Endothelial cell of umbilical vein (primary cell): ENCODE measurements around the gene KDM5C. TPM values are rescaled to one million over a fixed set of nuclear protein-coding genes. Genes with fewer than 3 reads are reported as not detected.

Experiments
- BruUV-seq: library from RNA; stranded (reverse); fragments of 400-500 nt; replicated peaks from 2 replicates; lab custom pipeline; 2021; lab: Mats Ljungman, UMichigan
- CTCF ChIA-PET: fragments of 300-600, 350-600 bp; sonication (Branson Sonifier 250); formaldehyde crosslinking; loops from one replicate; lab custom pipeline; 2021; ENCODE audit warnings: antibody characterized with exemption, inconsistent platforms; lab: Charles Lee
- POLR2A ChIA-PET: fragments of 300-600, 350-600 bp; sonication (Branson Sonifier 250); formaldehyde crosslinking; loops from one replicate; lab custom pipeline; 2021; ENCODE audit warnings: antibody characterized with exemption, inconsistent platforms; lab: Charles Lee
- DNase-seq: peaks from one replicate; pipeline ENCODE4 v3.0.0-alpha.2; 2011; ENCODE audit warnings: low read depth, low spot score
- FAIRE-seq: peaks from 2 replicates; lab custom pipeline; 2011; peaks lifted over from hg19 to GRCh38; lab: Jason Lieb, UNC
- H2AFZ ChIP-seq: 2 replicates; pipeline ENCODE4 v1.6.0; 2012; ENCODE audit warnings: low read depth, low read length, control low read depth, inconsistent platforms
- H3K27ac ChIP-seq: 2 replicates; pipeline ENCODE4 v1.5.1; 2011; ENCODE audit warnings: low read depth, mild to moderate bottlenecking, control low read depth, low read length, moderate library complexity; ENCODE audit not compliant: insufficient read depth
- H3K27me3 ChIP-seq, 2 experiments: 2 replicates each; pipeline versions ENCODE4 v1.6.0 to v1.6.1; 2011; ENCODE audit warnings: low read length in 2 of 2, mixed read lengths in 1 of 2; ENCODE audit not compliant: control insufficient read depth in 2 of 2, insufficient read depth in 2 of 2
- H3K36me3 ChIP-seq, 2 experiments: 2 replicates in 1 of 2; 3 replicates in 1 of 2; pipeline ENCODE4 v1.5.1; 2011; ENCODE audit warnings: low read length in 2 of 2, mild to moderate bottlenecking in 1 of 2, moderate library complexity in 1 of 2; ENCODE audit not compliant: control insufficient read depth in 2 of 2, insufficient read depth in 2 of 2; ENCODE audit errors: extremely low read depth in 1 of 2
- H3K4me1 ChIP-seq: 3 replicates; pipeline ENCODE4 v1.5.1; 2011; ENCODE audit warnings: mild to moderate bottlenecking, low read length; ENCODE audit not compliant: control insufficient read depth, insufficient read depth; ENCODE audit errors: extremely low read depth
- H3K4me2 ChIP-seq: 2 replicates; pipeline ENCODE4 v1.6.1; 2011; ENCODE audit warnings: low read length, control low read depth, mixed read lengths; ENCODE audit not compliant: insufficient read depth
- H3K4me3 ChIP-seq, 3 experiments: fragments of 200-600 bp in 1 of 3; sonication (generic), shearing (Covaris generic) in 1 of 3; replicated peaks in 1 of 3; 2 replicates each; pipeline ENCODE4 v1.5.1; 2011 to 2016; ENCODE audit warnings: control low read depth in 3 of 3, low read length in 3 of 3, mild to moderate bottlenecking in 2 of 3, inconsistent platforms in 1 of 3, low read depth in 1 of 3, moderate library complexity in 1 of 3; ENCODE audit not compliant: insufficient read depth in 1 of 3
- H3K79me2 ChIP-seq: 2 replicates; pipeline ENCODE4 v1.6.0; 2012; ENCODE audit warnings: low read length, inconsistent platforms; ENCODE audit not compliant: control insufficient read depth, insufficient read depth
- H3K9ac ChIP-seq: replicated peaks from 2 replicates; pipeline ENCODE3; 2011; ENCODE audit warnings: low read length, control low read depth; ENCODE audit not compliant: insufficient read depth; ENCODE audit errors: extremely low read depth
- H3K9me1 ChIP-seq: replicated peaks from 3 replicates; pipeline ENCODE4 v1.6.0; 2011; ENCODE audit warnings: mild to moderate bottlenecking, low read length; ENCODE audit not compliant: control insufficient read depth, insufficient read depth; ENCODE audit errors: extremely low read depth
- H3K9me3 ChIP-seq: replicated peaks from 2 replicates; pipeline ENCODE4 v1.5.1; 2012; ENCODE audit warnings: low read length, inconsistent platforms; ENCODE audit not compliant: control insufficient read depth, insufficient read depth
- H4K20me1 ChIP-seq: replicated peaks from 2 replicates; pipeline ENCODE3; 2011; ENCODE audit warnings: mild to moderate bottlenecking, low read length; ENCODE audit not compliant: control insufficient read depth, insufficient read depth; ENCODE audit errors: extremely low read depth
- EZH2 ChIP-seq: IDR thresholded peaks from 2 replicates; pipeline ENCODE4 v1.6.1; 2012; ENCODE audit warnings: borderline replicate concordance, low read depth, mild to moderate bottlenecking, moderate library complexity, low read length, inconsistent platforms; ENCODE audit not compliant: severe bottlenecking
- FOS ChIP-seq: IDR thresholded peaks from 2 replicates; pipeline ENCODE4 v1.6.1; 2011; ENCODE audit warnings: mild to moderate bottlenecking, low read length, moderate library complexity, borderline replicate concordance; ENCODE audit not compliant: insufficient read depth
- GATA2 ChIP-seq: IDR thresholded peaks from 2 replicates; pipeline ENCODE4 v1.7.0; 2011; ENCODE audit warnings: low read depth, mild to moderate bottlenecking, moderate library complexity, mixed read lengths, low read length; ENCODE audit not compliant: insufficient read length, insufficient read depth
- JUN ChIP-seq: IDR thresholded peaks from 2 replicates; pipeline ENCODE4 v1.6.1; 2011; ENCODE audit warnings: borderline replicate concordance, low read depth; ENCODE audit not compliant: insufficient read length, insufficient read depth
- MYC ChIP-seq: IDR thresholded peaks from one replicate; pipeline ENCODE4 v1.6.1; 2011; ENCODE audit warnings: mild to moderate bottlenecking, low read depth, low read length
- POLR2A ChIP-seq: IDR thresholded peaks from 2 replicates; pipeline ENCODE4 v1.6.1; 2012; ENCODE audit warnings: low read depth, mild to moderate bottlenecking, control low read depth, low read length
- POLR2AphosphoS5 ChIP-seq: IDR thresholded peaks from 2 replicates; pipeline ENCODE4 v1.6.1; 2012; ENCODE audit warnings: low read depth, mild to moderate bottlenecking, control low read depth, low read length, moderate library complexity; ENCODE audit not compliant: insufficient read depth
- dilution Hi-C: fragments of 300-500 bp; cut with MboI; formaldehyde crosslinking; loops from one replicate; pipeline ENCODE4 v1.15.0; 2019; ENCODE audit warnings: low sequenced_read_pairs; ENCODE audit not compliant: extremely low pct_ligation_motif_present
- intact Hi-C: fragments of 100-400 bp; cut with micrococcal nuclease; formaldehyde crosslinking; loops from one replicate; pipeline ENCODE4 v1.10.0; 2022
- polyA plus RNA-seq, 4 experiments: library from polyadenylated mRNA; depleted of rRNA in 3 of 4; stranded (reverse) in 3 of 4; unstranded in 1 of 4; fragments of >200 nt; gene quantifications; 2 replicates each; pipeline versions ENCODE4 v1.2.1 to v1.2.3, GENCODE V29; 2011 to 2012; ENCODE audit warnings: missing spikeins in 1 of 4
- total RNA-seq: library from RNA; stranded (reverse); gene quantifications from 2 replicates; pipeline ENCODE4 v1.2.3, GENCODE V29; 2021
- TF ChIP-seq, protein P1 (sequence below): IDR thresholded peaks from 2 replicates; pipeline ENCODE4 v1.6.1; 2011; ENCODE audit not compliant: insufficient read depth, insufficient read length
- TF ChIP-seq, protein P2 (sequence below), 2 donors: IDR thresholded peaks; 1 replicate in 1 of 2; 2 replicates in 1 of 2; pipeline ENCODE4 v1.5.1; 2011; ENCODE audit warnings: low read length in 2 of 2, mild to moderate bottlenecking in 2 of 2, moderate library complexity in 2 of 2, control low read depth in 1 of 2, inconsistent platforms in 1 of 2, low read depth in 1 of 2; ENCODE audit not compliant: insufficient read depth in 1 of 2; ENCODE audit errors: extremely low read depth in 1 of 2

The KDM5C gene
- total and polyA plus RNA-seq, 2 donors (not counting 3 experiments of a cell fraction or from before 2014, with no cell fraction given), result 44.7 to 78.7 TPM

- Histone ChIP-seq H4K20me1 (no peaks in the 10 kb centered on the region), H3K36me3 (no peaks in the 10 kb centered on the region), H3K9ac (no peak overlapping the region), H3K27ac (no peak overlapping the region), H3K79me2 (no peaks in the 10 kb centered on the region), H3K4me3 (no peak overlapping the region), H2AFZ (no peak overlapping the region), H3K4me1 (peaks cover 13% of the 10 kb centered on the region), H3K9me3 (no peaks in the 10 kb centered on the region), H3K27me3 (no peaks in the 10 kb centered on the region), H3K9me1 (no peaks in the 10 kb centered on the region), H3K4me2 (no peak overlapping the region)
- TF ChIP-seq, protein P1, sequence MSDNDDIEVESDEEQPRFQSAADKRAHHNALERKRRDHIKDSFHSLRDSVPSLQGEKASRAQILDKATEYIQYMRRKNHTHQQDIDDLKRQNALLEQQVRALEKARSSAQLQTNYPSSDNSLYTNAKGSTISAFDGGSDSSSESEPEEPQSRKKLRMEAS, result no peak
- no peak for TF ChIP-seq MYC
- no peak for TF ChIP-seq POLR2A
- TF ChIP-seq JUN, result no peak
- TF ChIP-seq EZH2, result no peak
- TF ChIP-seq, protein P2, sequence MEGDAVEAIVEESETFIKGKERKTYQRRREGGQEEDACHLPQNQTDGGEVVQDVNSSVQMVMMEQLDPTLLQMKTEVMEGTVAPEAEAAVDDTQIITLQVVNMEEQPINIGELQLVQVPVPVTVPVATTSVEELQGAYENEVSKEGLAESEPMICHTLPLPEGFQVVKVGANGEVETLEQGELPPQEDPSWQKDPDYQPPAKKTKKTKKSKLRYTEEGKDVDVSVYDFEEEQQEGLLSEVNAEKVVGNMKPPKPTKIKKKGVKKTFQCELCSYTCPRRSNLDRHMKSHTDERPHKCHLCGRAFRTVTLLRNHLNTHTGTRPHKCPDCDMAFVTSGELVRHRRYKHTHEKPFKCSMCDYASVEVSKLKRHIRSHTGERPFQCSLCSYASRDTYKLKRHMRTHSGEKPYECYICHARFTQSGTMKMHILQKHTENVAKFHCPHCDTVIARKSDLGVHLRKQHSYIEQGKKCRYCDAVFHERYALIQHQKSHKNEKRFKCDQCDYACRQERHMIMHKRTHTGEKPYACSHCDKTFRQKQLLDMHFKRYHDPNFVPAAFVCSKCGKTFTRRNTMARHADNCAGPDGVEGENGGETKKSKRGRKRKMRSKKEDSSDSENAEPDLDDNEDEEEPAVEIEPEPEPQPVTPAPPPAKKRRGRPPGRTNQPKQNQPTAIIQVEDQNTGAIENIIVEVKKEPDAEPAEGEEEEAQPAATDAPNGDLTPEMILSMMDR (IDR thresholded peaks at IDR 0.05; ENCODE audit: extremely low read depth in 1 of 2, insufficient read depth in 1 of 2, low read depth in 1 of 2, low read length in 2 of 2), result no peak
- TF ChIP-seq POLR2AphosphoS5, result no peak
- TF ChIP-seq FOS, result no peak
- no peak for TF ChIP-seq GATA2
- FAIRE-seq (no peak), DNase-seq (no peak)
- dilution Hi-C loops (no loop called here), intact Hi-C loops (no loop called here)
- POLR2A ChIA-PET, result no interaction called here
- BruUV-seq, result no TSS peak
- CTCF ChIA-PET, result interaction anchor here (1.2 to 2.0 kb wide), 2 partner anchors 22 to 32 kb away, joined by 4 read pairs; no protein-coding TSS in a partner anchor
These were observed 37.3 kb upstream of the KDM5C start for GRCh38 chrX:53262189-53262917.
